DMS 273 (cell line): ENCODE data around the gene GRM7.

ENCODE experiments used
- DNase-seq: peaks from one replicate; lab custom pipeline; 2025; ENCODE audit not compliant: unreplicated experiment; lab: John Stamatoyannopoulos, UW

The GRM7 gene

DNA sequence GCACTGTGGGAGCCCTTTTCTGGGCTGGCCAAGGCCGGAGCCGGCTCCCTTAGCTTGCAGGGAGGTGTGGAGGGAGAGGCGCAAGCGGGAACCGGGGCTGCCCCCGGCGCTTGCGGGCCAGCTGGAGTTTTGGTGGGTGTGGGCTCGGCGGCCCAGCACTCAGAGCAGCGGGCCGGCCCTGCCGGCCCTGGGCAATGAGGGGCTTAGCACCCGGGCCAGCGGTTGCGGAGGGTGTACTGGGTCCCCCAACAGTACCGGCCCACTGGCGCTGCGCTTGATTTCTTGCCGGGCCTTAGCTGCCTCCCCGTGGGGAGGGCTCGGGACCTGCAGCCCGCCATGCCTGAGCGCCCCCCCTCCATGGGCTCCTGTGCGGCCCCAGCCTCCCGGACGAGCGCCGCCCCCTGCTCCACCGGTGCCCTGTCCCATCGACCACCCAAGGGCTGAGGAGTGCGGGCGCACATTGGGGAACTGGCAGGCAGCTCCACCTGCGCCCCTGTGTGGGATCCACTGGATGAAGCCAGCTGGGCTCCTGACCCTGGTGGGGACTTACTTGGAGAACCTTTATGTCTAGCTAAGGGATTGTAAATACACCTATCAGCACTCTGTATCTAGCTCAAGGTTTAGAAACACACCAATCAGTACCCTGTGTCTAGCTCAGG, 707.7 kb downstream of the GRM7 start:
- no peak for DNase-seq

DNA sequence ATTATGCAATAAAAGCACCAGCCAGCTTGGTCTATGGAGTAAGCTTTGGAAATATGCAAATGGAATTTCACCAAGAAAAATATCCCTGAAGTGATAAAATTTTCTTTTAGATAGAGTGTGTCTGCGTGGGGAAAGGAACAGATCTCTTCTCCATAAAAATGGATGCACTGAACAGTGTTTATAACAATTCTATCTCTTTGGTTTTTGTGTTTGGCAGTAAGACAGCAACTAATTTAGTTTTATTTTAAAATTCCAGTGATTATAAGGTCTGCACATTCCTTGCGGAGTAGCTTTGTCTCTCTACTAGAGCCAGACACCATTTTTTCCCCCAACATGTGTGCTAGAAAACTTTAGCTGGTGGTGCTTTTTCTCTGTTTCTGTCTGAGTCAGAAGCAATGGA, 712.4 kb downstream of the GRM7 start:
- no peak for DNase-seq

DNA sequence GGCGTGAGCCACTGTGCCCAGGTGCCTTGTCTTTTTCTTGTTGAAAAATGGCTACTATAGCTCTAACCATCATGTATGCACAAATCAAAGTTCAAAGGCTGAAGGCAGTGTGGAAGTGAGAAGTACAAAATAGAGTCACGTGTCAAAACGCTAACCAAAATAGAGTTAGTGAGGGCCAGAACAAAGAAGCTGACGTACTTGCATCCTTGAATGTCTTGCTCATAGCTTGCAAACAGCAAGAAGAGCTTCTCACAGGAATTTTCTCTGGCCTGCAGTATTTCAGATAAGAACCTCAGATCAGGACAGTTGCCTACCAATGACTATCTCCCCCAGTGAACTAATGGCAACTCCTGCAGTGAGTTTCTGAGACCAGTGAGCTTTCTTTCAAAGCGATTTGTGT, 713.5 kb downstream of the GRM7 start:
- no peak for DNase-seq

DNA sequence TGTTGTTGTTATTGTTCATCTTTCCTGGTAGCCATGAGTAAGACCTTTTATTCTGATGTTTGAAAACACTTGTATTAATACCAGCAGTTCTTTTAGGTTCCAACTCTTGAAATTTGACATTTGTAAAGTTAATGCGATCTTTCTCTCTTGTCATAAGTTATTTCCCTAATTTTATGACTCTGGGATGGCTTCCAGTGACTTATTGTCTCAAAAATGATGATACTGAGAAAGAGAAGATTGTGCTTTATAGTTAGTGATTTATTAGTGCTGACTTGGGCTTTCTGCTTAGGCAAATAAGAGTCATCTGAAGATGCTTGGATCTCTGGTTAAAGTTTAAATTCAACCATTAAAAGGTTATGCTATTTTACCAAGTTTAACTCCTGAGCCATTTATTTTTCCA, 715.2 kb downstream of the GRM7 start:
- DNase-seq: no peak

DNA sequence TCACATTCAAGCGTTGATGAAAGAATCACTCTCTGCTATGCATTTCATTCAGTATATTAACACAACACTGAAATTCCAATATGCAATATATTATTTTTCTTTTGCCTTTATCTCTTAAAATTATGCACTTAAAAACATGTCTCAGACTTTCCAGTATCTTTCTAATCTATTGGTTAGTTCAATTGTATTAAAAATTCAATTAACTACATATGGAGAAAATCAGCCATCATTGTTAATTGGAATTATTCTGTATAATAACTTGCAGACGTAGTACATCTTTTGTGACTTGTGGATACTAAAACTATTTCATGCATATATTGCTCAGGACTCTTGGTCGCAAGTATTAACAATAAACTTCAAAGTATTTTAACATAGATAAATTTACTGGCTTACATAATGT, 715.6 kb downstream of the GRM7 start:
- DNase-seq: no peak

DNA sequence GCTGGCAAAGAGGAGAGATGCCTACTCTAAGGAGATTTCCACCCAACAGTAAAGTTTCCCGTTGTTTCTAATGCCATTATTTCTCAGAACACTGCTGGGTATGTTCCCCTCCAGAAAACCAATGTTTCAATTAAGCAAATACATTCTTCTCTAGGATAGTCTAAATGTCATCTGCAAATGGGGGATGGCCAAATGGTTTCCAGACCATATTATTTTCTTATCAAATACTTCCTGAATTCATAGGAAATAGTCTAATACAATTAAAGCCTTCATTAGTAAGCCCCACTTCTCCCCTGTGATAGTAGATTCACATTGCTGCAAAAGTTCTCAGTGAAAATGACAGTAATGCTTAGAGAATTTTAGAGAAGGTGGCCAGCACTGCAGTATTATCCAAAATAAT, 716.6 kb downstream of the GRM7 start:
- no peak for DNase-seq

DNA sequence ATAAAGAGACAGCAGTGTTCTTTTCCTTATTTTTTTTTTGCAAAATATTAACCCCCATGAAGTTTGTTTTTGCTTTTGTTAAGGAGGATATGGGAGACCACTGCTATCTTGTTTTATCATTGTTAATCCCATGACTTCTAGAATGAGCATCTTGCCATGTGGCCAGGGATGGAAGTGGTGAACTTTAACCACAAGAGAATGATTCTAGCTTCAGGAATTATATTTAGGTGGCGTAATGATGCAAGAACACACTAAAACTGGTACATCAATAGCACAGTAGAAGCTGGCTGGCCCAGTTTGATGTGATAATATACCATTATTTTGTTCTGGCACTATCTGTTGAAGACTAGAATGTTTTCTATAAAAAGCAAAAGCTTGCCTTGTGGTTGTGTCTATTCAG, 720.9 kb downstream of the GRM7 start:
- DNase-seq: no peak

DNA sequence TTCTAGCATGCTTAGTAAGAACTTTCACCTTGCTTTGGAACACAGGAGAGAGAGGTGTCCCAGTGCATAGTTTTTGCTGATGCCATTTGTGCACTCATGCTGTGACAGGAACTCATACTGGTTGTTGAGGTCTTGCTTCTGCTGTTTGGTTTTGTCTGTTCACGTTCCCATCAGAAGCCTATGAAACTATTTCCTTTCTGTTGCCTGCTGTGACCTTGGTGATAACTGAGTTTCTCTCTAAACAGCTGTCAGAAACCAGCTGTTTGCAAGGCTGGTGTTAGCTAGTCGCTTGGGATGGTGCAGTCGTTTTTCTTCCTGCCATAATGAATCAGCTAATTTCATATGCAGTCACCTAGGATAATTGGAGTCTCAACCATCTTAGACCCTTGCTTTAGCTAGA, 724.1 kb downstream of the GRM7 start:
- no peak for DNase-seq

DNA sequence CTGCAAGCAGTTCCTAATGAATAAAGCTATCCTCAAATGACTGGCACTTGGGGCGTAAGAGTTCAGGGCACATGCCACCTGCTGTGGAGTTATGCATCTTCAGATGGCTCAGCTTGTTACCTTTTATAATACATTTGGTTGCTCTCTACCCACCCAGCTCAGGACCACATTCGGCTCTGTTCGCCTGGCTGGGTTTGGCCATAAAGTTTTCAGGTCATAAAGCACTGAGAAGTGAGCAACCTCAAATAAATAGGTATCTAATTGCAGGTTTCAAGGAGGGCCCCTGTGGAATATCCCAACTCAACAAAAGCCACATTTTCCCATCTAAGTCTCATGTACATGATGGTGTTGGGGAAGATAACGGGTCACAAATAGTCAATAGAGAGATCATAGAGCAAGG, 727.3 kb downstream of the GRM7 start:
- no peak for DNase-seq

DNA sequence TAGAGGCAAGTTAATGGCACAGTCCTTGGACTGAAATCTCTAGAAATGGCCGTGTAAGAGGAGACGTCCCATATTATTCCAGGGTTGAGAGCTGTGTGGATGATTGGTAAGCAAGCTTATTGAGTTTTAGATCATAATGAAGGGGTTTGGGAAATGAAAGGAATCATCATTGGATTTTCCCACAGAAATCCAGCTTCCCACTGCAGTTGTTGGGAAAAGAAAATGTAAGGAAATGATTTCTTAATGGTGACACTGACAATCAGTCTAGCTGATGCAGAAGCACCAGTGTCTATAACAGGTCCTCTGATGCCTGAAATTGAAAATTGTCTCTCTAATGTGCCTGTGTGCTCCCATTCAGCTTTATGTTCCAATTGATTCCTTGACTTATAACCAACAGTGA, 728.6 kb downstream of the GRM7 start:
- DNase-seq: no peak

DNA sequence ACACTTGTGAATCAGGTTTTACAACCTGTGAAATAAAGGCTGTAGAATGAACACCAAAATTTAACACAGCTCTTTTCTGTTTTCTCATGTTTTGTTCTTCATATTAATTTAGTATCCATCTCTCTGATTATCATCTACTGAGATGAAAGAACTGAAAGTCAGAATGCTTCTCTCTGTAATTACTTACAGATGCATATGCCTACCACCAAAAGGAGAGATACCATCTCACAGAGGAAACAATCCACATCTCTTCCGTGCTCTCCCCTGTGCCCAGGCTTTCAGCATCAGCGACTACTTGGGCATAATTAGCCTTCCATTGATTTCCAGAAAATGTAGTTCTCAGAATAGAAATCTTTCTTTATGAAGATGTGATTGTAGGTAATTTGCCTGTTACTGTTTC, 741.4 kb downstream of the GRM7 start:
- no peak for DNase-seq

DNA sequence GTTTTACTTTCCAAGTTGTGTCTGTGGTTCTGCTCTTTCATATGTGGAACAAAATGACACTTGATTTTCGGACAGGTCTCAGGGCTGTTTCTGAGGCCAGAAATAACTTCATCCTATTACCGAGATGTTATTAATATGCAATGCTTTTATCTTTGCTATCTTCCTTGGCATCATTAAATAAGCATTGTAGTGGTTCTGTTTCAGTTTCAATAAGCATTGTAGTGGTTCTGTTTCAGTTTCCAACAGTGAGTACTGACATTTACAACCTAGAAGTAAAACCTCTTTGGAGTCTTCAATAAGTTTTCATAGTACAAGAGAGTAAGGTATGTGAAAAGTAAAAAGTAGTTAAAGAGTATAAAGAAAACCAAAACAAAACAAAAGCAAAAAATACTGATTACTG, 746.2 kb downstream of the GRM7 start:
- no peak for DNase-seq

DNA sequence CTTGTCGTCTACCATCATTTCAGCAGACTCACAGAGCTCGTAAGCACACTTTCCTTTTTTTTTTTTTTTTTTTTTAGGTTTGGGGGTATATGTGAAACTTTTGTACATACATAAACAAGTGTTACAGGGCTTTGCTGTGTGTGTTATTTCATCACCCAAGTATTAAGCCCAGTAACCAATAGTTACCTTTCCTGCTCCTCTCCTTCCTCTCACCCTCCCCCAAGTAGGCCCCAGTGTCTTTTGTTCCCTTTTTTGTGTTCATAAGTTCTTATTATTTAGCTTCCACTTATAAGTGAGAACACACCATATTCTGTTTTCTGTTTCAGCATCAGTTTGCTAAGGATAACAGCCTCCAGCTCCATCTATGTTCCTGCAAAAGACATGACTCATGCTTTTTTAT, 746.8 kb downstream of the GRM7 start:
- no peak for DNase-seq

DNA sequence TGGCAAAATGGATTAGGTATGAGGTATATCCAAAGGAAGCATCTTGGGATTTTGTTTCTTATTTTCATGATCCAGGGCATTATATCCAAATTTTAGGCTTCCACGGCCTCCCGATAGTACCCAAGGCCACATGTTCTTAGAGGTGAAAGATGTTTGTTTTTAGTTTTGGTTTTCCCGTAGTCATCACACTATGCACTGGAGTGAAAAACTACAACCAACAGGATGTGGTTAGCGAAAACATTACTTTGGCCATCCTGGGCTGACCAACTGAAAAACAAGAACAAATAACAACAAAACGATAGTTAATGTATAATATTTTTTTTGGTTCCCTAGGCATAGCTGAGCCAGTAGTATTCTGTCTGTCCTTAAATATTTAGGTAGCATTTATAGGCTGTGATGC, 749.7 kb downstream of the GRM7 start:
- DNase-seq: no peak

DNA sequence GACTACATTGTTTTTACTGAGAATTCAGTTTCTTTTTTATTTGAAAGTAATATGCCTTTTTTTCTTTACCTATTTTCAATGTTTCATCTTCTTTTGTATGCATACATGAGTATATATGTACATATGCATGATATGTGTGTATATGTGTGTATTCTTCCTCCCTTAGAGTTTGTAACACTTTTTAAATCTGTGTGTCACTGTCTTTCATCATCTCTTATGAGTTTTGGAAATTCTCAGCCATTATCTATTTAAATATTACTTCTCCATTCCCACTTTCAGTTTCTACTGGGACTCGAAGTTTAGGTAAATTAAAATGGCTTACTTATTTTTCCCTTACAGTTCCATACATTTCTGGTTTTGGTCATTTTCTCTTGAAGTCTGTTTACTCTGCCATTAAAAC, 754.1 kb downstream of the GRM7 start:
- no peak for DNase-seq

DNA sequence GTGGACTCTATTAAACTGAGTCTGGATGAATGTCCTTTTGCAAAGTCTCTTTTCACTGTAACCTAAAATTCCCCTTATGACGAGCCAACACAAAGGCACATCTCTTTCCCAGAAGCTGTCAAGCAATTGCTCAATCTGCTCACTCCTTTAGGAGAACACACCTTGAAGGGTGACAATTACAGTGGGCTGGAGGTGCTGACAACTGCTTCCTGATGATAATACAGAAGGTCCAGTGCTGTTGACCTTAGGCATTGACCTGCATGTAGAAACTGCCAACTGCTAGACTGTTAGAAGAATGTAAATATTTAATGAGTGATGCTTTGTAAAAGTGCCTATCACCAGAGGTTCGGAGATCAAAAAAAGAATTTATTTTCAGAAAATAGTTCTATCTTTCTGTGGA, 757.7 kb downstream of the GRM7 start:
- DNase-seq: no peak

DNA sequence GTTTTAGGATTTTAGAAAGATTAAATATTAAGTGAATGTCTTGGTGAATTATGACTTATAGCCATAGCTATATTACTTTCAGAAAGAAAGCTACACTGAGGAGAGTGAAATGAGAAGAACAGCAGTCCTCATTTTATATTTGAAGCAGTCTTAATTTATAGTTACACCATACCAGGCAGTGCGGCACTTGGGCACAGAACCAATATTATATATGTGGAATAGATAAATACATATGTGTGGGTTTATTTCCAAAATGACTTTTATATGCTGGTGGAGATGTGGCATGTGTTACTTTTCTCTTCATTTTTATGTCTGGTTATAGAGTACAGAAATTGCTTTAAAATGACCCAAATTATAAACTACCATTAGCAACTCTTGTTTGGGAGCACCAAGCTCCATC, 759.5 kb downstream of the GRM7 start:
- no peak for DNase-seq

DNA sequence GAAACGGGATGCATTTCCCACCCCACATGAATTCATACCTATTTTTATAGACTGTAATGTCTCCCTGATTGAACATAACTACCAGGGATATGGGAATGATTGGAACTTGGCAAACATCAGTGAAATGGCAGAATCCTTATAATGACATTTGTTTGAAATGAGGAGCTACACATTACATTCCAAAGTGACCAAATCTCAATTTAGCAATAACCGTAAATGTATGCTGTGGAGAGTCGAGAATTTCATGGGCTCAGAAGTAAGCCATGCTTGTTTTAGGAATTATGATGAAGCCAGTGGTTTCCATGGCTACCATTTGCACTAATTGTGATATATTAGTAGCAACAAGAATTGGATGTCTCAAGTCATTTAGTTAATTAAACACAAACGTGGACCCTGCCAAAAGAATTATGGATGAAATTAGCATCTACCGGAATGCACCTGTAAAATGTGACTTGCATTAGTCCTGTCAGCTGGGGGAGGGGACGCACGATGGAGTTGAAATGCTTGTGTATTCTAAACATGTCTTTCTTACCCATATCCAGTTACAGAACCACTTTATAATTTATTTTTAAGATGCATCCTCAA, 760.2 kb downstream of the GRM7 start:
- no peak for DNase-seq

DNA sequence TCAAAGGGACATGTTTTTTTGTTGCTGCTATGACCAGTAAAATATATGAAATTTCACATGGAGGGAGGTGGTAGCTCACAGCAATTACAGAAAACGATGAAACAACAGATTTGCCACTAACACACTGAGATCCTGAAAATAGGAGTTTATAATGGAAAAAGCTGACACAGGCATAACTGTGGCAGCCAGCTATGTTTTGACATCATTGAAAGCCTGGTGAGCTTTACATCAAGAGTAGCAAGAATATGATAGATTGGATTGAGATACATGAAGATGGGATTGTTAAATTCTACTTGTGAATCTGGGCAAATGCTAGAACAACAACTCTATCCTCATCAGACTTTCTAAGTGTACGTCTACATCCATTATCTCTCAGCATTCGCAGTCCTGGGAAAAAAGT, 760.7 kb downstream of the GRM7 start:
- no peak for DNase-seq

DNA sequence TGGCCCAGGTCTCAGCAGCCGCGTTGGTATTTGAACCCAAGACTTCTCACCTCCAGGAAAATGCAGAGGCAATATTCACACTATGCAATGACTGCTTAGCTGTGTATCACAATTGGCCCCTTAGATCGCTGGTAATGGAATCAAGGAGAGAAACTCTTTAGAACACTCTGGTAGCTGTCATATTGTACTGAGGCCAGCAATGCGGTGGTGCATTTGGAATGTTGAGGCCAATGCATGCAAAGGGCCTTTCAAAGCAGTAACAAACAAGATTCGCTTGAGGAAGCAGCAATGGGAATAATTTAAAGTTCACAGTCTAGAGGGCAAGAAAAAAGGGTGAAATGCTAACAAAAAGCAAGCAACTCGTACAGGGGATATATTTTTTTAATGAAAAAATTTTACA, 764.1 kb downstream of the GRM7 start:
- DNase-seq: no peak

DNA sequence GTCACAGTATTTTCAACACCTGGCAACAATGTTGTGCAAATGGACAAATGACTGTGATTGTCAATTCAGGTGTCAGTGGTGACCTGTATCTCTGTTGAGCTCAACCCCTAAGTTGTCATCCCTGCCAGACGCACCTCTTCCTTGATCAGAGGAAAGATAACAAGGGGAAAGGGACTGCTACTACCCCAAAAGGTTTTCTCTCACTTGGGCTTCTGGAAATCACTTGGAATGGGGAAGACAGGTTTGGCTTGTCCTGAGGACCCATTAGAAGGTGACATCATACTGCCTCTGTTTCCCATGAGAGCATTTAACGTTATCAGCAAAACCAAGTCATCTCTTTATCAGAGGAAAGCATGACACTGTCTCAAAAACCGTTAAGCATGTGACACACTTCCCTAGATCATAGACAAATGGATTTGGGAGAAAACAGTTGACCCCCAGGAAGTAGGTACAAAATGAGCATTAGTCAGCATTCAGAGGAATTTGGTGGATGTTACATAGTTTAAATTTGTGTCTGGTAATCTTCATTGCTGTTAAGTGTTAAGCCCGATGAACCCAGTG, 769.5 kb downstream of the GRM7 start:
- DNase-seq: no peak

DNA sequence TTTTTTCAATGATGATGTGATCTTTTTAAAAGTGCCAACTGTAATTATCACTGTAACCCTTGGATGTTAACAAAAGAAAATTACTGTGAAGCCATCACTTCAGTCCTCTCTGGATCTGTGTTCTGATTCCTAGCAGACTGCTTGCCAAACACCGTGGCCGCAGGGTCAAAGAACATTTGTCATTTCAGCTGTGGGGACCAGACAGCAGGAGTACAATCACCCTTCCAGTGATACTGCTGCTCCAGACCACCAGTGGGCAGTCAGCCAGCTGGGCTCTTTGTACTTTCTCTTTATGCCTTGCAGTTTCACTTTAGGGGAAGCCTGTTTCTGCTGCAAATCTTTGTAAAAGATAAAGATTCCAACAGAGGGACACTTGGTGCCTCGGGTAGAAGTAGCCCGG, 770.0 kb downstream of the GRM7 start:
- no peak for DNase-seq

DNA sequence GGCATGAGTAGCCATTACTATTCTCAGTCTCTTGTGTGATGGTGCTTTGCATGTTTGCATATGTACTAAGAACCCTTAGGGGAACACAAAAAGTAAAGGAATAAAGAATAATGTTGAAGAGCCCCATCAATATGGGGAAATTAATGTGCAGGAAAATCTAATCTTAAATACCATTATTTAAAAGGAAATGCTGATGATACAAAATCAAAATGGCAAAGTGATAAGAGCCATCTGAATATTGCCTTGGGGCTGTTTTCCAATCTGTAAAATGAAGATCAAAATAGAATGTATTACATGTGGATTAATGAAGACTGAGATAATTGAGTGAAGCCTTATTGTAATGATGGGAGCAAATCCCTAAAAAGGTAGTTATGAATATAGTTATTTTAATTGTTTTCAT, 771.4 kb downstream of the GRM7 start:
- no peak for DNase-seq
